Lower leg skin (tissue), 4 donors: ENCODE measurements around the gene ZNF74. TPM values are rescaled to one million over a fixed set of nuclear protein-coding genes. Genes with fewer than 3 reads are reported as not detected.

Source experiments
- DNase-seq, 2 donors: peaks; one replicate each; pipeline ENCODE4 v3.0.0-alpha.2; 2019; ENCODE audit warnings: low spot score in 2 of 2
- H3K4me3 ChIP-seq: fragments of 200-600 bp; sonication (generic); 2 replicates; pipeline ENCODE4 v1.5.1; 2017; ENCODE audit warnings: mild to moderate bottlenecking, low read depth; ENCODE audit not compliant: poor library complexity, severe bottlenecking
- POLR2A ChIP-seq, 2 donors: fragments of 450-650 bp; IDR thresholded peaks; one replicate each; pipeline ENCODE4 v1.6.1; 2016 to 2017; ENCODE audit warnings: antibody characterized with exemption in 2 of 2, mild to moderate bottlenecking in 1 of 2, moderate library complexity in 1 of 2
- WGBS, 2 donors: methylation state at CpG; one replicate each; pipeline ENCODE4 v1.1.5; 2018; 5-methylcytosine and 5-hydroxymethylcytosine counted together
- intact Hi-C: fragments of 100-400 bp; cut with DNase I; formaldehyde crosslinking; loops from one replicate; pipeline ENCODE4 v1.15.0; 2023; ENCODE audit warnings: low total_unique reads
- total RNA-seq, 4 donors: library from RNA; depleted of rRNA; stranded (reverse); fragments of >200 nt; gene quantifications; one replicate each; pipeline ENCODE4 v1.1.0, GENCODE V29; 2016
- TF ChIP-seq, protein P1 (sequence below), 3 donors: fragments of 450-650 bp; IDR thresholded peaks; one replicate each; pipeline ENCODE4 v1.5.1; 2016; ENCODE audit warnings: antibody characterized with exemption in 3 of 3, mild to moderate bottlenecking in 3 of 3, moderate library complexity in 2 of 3

The ZNF74 gene
- total RNA-seq, 4 donors from 2014 or later: 11.3 to 13.2 (median 11.5) TPM

DNA sequence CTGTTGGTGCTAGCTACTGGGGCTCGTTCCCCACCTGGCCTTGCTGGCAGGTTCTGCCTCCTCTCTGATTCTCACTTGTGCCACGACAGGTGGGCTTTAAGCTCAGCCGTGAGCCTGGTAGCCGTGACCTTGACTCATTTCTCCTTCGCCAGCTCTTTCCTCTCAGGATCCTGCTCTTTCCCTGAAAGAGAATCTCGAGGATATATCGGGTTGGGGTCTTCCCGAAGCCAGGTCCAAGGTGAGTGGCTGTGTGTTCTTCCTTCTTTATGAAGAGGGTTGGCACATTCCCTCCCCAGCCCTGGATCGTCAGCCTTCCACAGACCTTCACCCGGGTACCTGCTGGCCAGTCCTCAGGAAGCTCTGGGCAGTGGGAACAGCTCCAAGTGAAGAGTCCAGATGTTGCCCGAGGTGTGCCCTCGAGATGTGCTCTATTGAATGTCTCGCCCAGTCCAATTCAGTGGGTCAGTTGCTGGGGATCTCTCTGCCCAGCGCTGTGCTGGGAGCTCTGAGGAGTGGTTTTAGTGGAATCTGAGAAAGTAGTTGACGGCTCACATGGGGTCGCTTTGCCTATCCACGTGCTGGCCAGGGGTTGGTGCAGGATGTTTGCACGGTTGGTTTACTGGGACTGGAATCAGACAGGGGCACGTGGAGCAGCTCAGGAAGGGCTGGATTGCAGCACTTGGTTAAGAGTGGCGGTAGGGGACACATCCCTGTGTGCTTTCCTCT is 1.4 kb downstream of the ZNF74 start:
- TF ChIP-seq POLR2A (IDR thresholded peaks at IDR 0.05): no peak
- TF ChIP-seq, protein P1, sequence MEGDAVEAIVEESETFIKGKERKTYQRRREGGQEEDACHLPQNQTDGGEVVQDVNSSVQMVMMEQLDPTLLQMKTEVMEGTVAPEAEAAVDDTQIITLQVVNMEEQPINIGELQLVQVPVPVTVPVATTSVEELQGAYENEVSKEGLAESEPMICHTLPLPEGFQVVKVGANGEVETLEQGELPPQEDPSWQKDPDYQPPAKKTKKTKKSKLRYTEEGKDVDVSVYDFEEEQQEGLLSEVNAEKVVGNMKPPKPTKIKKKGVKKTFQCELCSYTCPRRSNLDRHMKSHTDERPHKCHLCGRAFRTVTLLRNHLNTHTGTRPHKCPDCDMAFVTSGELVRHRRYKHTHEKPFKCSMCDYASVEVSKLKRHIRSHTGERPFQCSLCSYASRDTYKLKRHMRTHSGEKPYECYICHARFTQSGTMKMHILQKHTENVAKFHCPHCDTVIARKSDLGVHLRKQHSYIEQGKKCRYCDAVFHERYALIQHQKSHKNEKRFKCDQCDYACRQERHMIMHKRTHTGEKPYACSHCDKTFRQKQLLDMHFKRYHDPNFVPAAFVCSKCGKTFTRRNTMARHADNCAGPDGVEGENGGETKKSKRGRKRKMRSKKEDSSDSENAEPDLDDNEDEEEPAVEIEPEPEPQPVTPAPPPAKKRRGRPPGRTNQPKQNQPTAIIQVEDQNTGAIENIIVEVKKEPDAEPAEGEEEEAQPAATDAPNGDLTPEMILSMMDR (IDR thresholded peaks at IDR 0.05): no peak
- peak in 1 of 2 donors; percentile 79 for DNase-seq
- no peak overlapping the region for H3K4me3 ChIP-seq
- 80 to 81% methylated on average over 20 of the region's 20 CpGs for WGBS, 2 donors
- intact Hi-C loops: no loop called here

DNA sequence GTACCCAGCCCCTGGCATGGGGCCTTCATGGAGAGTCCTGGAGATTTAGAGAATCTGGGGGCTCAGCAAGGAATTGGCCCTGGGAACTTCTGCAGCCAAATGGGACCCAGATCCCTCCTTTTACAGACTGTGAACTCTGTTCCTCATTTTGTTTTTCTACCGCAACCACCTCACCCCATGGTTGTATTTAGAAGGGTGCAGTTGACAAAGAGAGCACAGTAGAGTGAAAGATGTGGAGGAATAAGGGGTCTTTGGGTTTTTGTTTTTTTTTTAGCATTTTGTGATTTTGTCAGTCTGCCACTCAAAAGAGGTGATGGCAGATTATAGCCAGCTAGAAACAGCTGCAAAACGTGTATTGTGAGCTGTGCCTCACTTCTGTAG is 1.9 kb downstream of the ZNF74 start:
- no peak overlapping the region for H3K4me3 ChIP-seq
- intact Hi-C loops: no loop called here
- WGBS, 2 donors: 62 to 72% methylated on average over 2 of the region's 2 CpGs
- TF ChIP-seq POLR2A (IDR thresholded peaks at IDR 0.05): no peak
- TF ChIP-seq, protein P1 (IDR thresholded peaks at IDR 0.05): no peak
- no peak for DNase-seq

GRCh38 chr22:20396639-20397038 is 2.7 kb downstream of the ZNF74 start:
- DNase-seq: no peak
- TF ChIP-seq, protein P1 (IDR thresholded peaks at IDR 0.05): no peak
- no peak for TF ChIP-seq POLR2A (IDR thresholded peaks at IDR 0.05)
- 65 to 79% methylated on average over 1 of the region's 1 CpG for WGBS, 2 donors
- intact Hi-C loops: no loop called here
- no peak overlapping the region for H3K4me3 ChIP-seq

DNA sequence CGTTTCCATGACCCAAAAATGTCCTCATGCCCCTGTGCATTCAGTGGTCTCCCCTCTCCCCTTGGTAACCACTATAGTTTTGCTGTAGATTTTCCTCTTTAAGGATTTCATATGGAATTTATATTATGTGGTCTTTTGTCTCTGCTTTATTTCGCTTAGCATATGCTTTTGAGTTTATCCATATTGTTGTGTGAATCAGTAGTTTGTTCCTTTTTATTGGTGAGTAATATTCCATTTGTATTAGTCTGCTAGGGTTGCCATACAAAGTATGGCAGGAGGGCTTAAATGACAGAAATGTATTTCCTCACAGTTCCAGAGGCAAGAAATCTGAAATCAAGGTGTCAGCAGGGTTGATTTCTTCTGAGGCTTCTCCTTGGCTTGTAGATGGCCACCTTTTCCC is 3.5 kb downstream of the ZNF74 start:
- intact Hi-C loops: no loop called here
- no peak for TF ChIP-seq POLR2A (IDR thresholded peaks at IDR 0.05)
- TF ChIP-seq, protein P1 (IDR thresholded peaks at IDR 0.05): no peak
- DNase-seq: no peak
- 91 to 93% methylated on average over 2 of the region's 2 CpGs for WGBS, 2 donors
- no peak overlapping the region for H3K4me3 ChIP-seq

GRCh38 chr22:20398420-20398819 is 4.5 kb downstream of the ZNF74 start:
- H3K4me3 ChIP-seq: no peak overlapping the region
- 96 to 97% methylated on average over 5 of the region's 5 CpGs for WGBS, 2 donors
- no peak for TF ChIP-seq POLR2A (IDR thresholded peaks at IDR 0.05)
- TF ChIP-seq, protein P1 (IDR thresholded peaks at IDR 0.05): no peak
- intact Hi-C loops: no loop called here
- DNase-seq: no peak
